M059J (cell line): ENCODE data around the gene SLC35G1. TPM values are rescaled to one million over a fixed set of nuclear protein-coding genes. Genes with fewer than 3 reads are reported as not detected.

Source experiments
- DNase-seq: peaks from one replicate; pipeline ENCODE4 v3.0.0-alpha.2; 2012; ENCODE audit warnings: low read depth
- total RNA-seq: library from RNA; depleted of rRNA; stranded (reverse); fragments of >200 nt; shearing (Covaris generic); gene quantifications from 2 replicates; pipeline ENCODE4 v1.2.3, GENCODE V29; 2014; rRNA removed

The SLC35G1 gene
- total RNA-seq, 1 experiment from 2014 or later = 9.1 TPM

DNA sequence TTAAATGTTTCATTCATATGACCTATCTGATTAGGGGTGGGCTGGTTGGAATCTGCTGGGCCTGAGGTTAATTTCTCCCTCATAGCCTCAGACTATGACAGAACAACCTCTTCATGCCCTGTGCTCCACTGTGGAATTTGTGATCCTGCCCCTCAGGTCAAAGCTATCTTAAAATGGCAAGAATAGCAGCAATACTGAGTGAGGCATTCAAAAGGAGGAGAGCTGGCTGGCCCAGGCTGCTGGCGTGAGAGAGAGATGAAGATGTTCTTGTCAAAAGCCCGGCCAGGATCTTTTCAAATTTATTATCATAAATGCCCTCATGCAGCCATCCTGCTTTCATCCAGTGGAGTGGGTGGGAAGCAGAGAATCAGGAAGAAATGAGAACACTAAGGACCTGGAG lies 58.1 kb downstream of the SLC35G1 start:
- DNase-seq = no peak

Other genes with a start within 250 kb of the SLC35G1 start
- gene FRA10AC1, start 191.4 kb upstream of the SLC35G1 start, total RNA-seq = 0.86 and 2.8 TPM in 2 replicates
- gene LGI1, start 136.0 kb upstream of the SLC35G1 start, total RNA-seq = 0.39 TPM in 1 of 2 replicates, not detected in the other
- gene PLCE1, start 100.0 kb downstream of the SLC35G1 start, total RNA-seq = 2.3 and 3.4 TPM in 2 replicates